GM10847 (cell line): Measurements from ENCODE around the gene GMDS.

ENCODE experiments used
- POLR2A ChIP-seq: IDR thresholded peaks from 2 replicates; pipeline ENCODE4 v1.6.1; 2011; ENCODE audit not compliant: insufficient read length; ENCODE audit errors: extremely low read depth

GMDS gene

GRCh38 chr6:1609041-1609647 is 636.3 kb downstream of the GMDS start:
- no peak for TF ChIP-seq POLR2A

GRCh38 chr6:1608222-1609040 is 637.0 kb downstream of the GMDS start:
- no peak for TF ChIP-seq POLR2A

GRCh38 chr6:1607516-1608221 is 637.7 kb downstream of the GMDS start:
- no peak for TF ChIP-seq POLR2A

GRCh38 chr6:1606780-1607515 is 638.5 kb downstream of the GMDS start:
- no peak for TF ChIP-seq POLR2A

GRCh38 chr6:1605893-1606779 is 639.3 kb downstream of the GMDS start:
- TF ChIP-seq POLR2A = no peak

- no peak for TF ChIP-seq POLR2A
Observed at GRCh38 chr6:1605004-1605892, 640.2 kb downstream of the GMDS start.

- no peak for TF ChIP-seq POLR2A
Observed at GRCh38 chr6:1604158-1605003, 641.0 kb downstream of the GMDS start.

- TF ChIP-seq POLR2A = no peak
Observed at GRCh38 chr6:1603708-1604107, 641.7 kb downstream of the GMDS start.

- no peak for TF ChIP-seq POLR2A
Observed at GRCh38 chr6:1602049-1602713, 643.2 kb downstream of the GMDS start.

GRCh38 chr6:1601158-1602048 is 644.0 kb downstream of the GMDS start:
- TF ChIP-seq POLR2A = no peak

GRCh38 chr6:1600764-1601157 is 644.6 kb downstream of the GMDS start:
- no peak for TF ChIP-seq POLR2A

GRCh38 chr6:1600063-1600763 is 645.2 kb downstream of the GMDS start:
- no peak for TF ChIP-seq POLR2A
